Measurements from ENCODE around the gene GDF10.

GDF10 gene

GRCh38 chr10:47344996-47345870 is 45.2 kb downstream of the GDF10 start:
- Histone ChIP-seq H3K36me3 (ENCODE audit: control insufficient read depth, insufficient read depth, low read length) (no peaks in the 10 kb centered on the region), H3K9me3 (ENCODE audit: control insufficient read depth, insufficient read depth, low read length) (no peaks in the 10 kb centered on the region), H3K4me3 (ENCODE audit: low read depth, low read length) (no peak overlapping the region), H3K4me1 (ENCODE audit: control insufficient read depth, insufficient read depth, low read length) (peaks cover 3% of the 10 kb centered on the region), H3K9ac (ENCODE audit: low read depth, low read length) (no peak overlapping the region), H3K27me3 (ENCODE audit: control insufficient read depth, insufficient read depth, low read length) (no peaks in the 10 kb centered on the region)

GRCh38 chr10:47346581-47347302 is 46.7 kb downstream of the GDF10 start:
- no peak overlapping the region for H3K4me3 ChIP-seq (ENCODE audit: low read depth, low read length)
- H3K9ac ChIP-seq (ENCODE audit: low read depth, low read length) = no peak overlapping the region
- no peaks in the 10 kb centered on the region for H3K36me3 ChIP-seq (ENCODE audit: control insufficient read depth, insufficient read depth, low read length)
- H3K9me3 ChIP-seq (ENCODE audit: control insufficient read depth, insufficient read depth, low read length) = no peaks in the 10 kb centered on the region
- H3K27me3 ChIP-seq (ENCODE audit: control insufficient read depth, insufficient read depth, low read length) = no peaks in the 10 kb centered on the region
- peaks cover 3% of the 10 kb centered on the region for H3K4me1 ChIP-seq (ENCODE audit: control insufficient read depth, insufficient read depth, low read length)

- Histone ChIP-seq H3K4me3 (ENCODE audit: low read depth, low read length) (no peak overlapping the region), H3K4me1 (ENCODE audit: control insufficient read depth, insufficient read depth, low read length) (peaks cover 3% of the 10 kb centered on the region), H3K27me3 (ENCODE audit: control insufficient read depth, insufficient read depth, low read length) (no peaks in the 10 kb centered on the region), H3K9me3 (ENCODE audit: control insufficient read depth, insufficient read depth, low read length) (no peaks in the 10 kb centered on the region), H3K36me3 (ENCODE audit: control insufficient read depth, insufficient read depth, low read length) (no peaks in the 10 kb centered on the region), H3K9ac (ENCODE audit: low read depth, low read length) (no peak overlapping the region)
Measured at GRCh38 chr10:47347303-47347675, 47.3 kb downstream of the GDF10 start.

GRCh38 chr10:47348138-47348651 is 48.2 kb downstream of the GDF10 start, which contains the start of gene RBP3:
Gene RBP3, plus strand, starts transcription at chr10:47348363. Its CDS starts 122 bp downstream, at chr10:47348485.
- Histone ChIP-seq H3K9ac (ENCODE audit: low read depth, low read length) (no peak within 1 kb of the TSS), H3K4me3 (ENCODE audit: low read depth, low read length) (no peak within 1 kb of the TSS), H3K36me3 (ENCODE audit: control insufficient read depth, insufficient read depth, low read length) (no peaks in the 10 kb centered on the region), H3K9me3 (ENCODE audit: control insufficient read depth, insufficient read depth, low read length) (no peaks in the 10 kb centered on the region), H3K27me3 (ENCODE audit: control insufficient read depth, insufficient read depth, low read length) (no peaks in the 10 kb centered on the region), H3K4me1 (ENCODE audit: control insufficient read depth, insufficient read depth, low read length) (no peaks in the 10 kb centered on the region)

GRCh38 chr10:47348661-47349470 is 48.9 kb downstream of the GDF10 start:
- Histone ChIP-seq H3K4me3 (ENCODE audit: low read depth, low read length) (no peak overlapping the region), H3K36me3 (ENCODE audit: control insufficient read depth, insufficient read depth, low read length) (no peaks in the 10 kb centered on the region), H3K27me3 (ENCODE audit: control insufficient read depth, insufficient read depth, low read length) (no peaks in the 10 kb centered on the region), H3K9ac (ENCODE audit: low read depth, low read length) (no peak overlapping the region), H3K9me3 (ENCODE audit: control insufficient read depth, insufficient read depth, low read length) (no peaks in the 10 kb centered on the region), H3K4me1 (ENCODE audit: control insufficient read depth, insufficient read depth, low read length) (no peaks in the 10 kb centered on the region)

- no peak overlapping the region for H3K4me3 ChIP-seq (ENCODE audit: low read depth, low read length)
- H3K36me3 ChIP-seq (ENCODE audit: control insufficient read depth, insufficient read depth, low read length) = no peaks in the 10 kb centered on the region
Measured at GRCh38 chr10:47349516-47349915, 49.5 kb downstream of the GDF10 start.

GRCh38 chr10:47349941-47350371 is 50.0 kb downstream of the GDF10 start:
- Histone ChIP-seq H3K9ac (ENCODE audit: low read depth, low read length) (no peak overlapping the region), H3K4me3 (ENCODE audit: low read depth, low read length) (no peak overlapping the region), H3K27me3 (ENCODE audit: control insufficient read depth, insufficient read depth, low read length) (no peaks in the 10 kb centered on the region), H3K36me3 (ENCODE audit: control insufficient read depth, insufficient read depth, low read length) (no peaks in the 10 kb centered on the region), H3K9me3 (ENCODE audit: control insufficient read depth, insufficient read depth, low read length) (no peaks in the 10 kb centered on the region), H3K4me1 (ENCODE audit: control insufficient read depth, insufficient read depth, low read length) (no peaks in the 10 kb centered on the region)

More at GRCh38 chr10:47349516-47349915, 49.5 kb downstream of the GDF10 start:
- Histone ChIP-seq H3K9me3 (ENCODE audit: control insufficient read depth, insufficient read depth, low read length) (no peaks in the 10 kb centered on the region), H3K9ac (ENCODE audit: low read depth, low read length) (no peak overlapping the region), H3K4me1 (ENCODE audit: control insufficient read depth, insufficient read depth, low read length) (no peaks in the 10 kb centered on the region), H3K27me3 (ENCODE audit: control insufficient read depth, insufficient read depth, low read length) (no peaks in the 10 kb centered on the region)

GRCh38 chr10:47350671-47351640 is 51.0 kb downstream of the GDF10 start:
- H3K4me3 ChIP-seq (ENCODE audit: low read depth, low read length) = no peak overlapping the region
- H3K9ac ChIP-seq (ENCODE audit: low read depth, low read length) = no peak overlapping the region
- no peaks in the 10 kb centered on the region for H3K36me3 ChIP-seq (ENCODE audit: control insufficient read depth, insufficient read depth, low read length)
- H3K9me3 ChIP-seq (ENCODE audit: control insufficient read depth, insufficient read depth, low read length) = no peaks in the 10 kb centered on the region
- H3K27me3 ChIP-seq (ENCODE audit: control insufficient read depth, insufficient read depth, low read length) = no peaks in the 10 kb centered on the region
- no peaks in the 10 kb centered on the region for H3K4me1 ChIP-seq (ENCODE audit: control insufficient read depth, insufficient read depth, low read length)

GRCh38 chr10:47351899-47352815 is 52.2 kb downstream of the GDF10 start:
- H3K27me3 ChIP-seq (ENCODE audit: control insufficient read depth, insufficient read depth, low read length) = no peaks in the 10 kb centered on the region
- no peaks in the 10 kb centered on the region for H3K36me3 ChIP-seq (ENCODE audit: control insufficient read depth, insufficient read depth, low read length)
- no peaks in the 10 kb centered on the region for H3K4me1 ChIP-seq (ENCODE audit: control insufficient read depth, insufficient read depth, low read length)
- no peak overlapping the region for H3K4me3 ChIP-seq (ENCODE audit: low read depth, low read length)
- H3K9me3 ChIP-seq (ENCODE audit: control insufficient read depth, insufficient read depth, low read length) = no peaks in the 10 kb centered on the region
- no peak overlapping the region for H3K9ac ChIP-seq (ENCODE audit: low read depth, low read length)

- Histone ChIP-seq H3K27me3 (ENCODE audit: control insufficient read depth, insufficient read depth, low read length) (no peaks in the 10 kb centered on the region), H3K4me3 (ENCODE audit: low read depth, low read length) (no peak overlapping the region), H3K4me1 (ENCODE audit: control insufficient read depth, insufficient read depth, low read length) (no peaks in the 10 kb centered on the region), H3K36me3 (ENCODE audit: control insufficient read depth, insufficient read depth, low read length) (no peaks in the 10 kb centered on the region), H3K9ac (ENCODE audit: low read depth, low read length) (no peak overlapping the region), H3K9me3 (ENCODE audit: control insufficient read depth, insufficient read depth, low read length) (no peaks in the 10 kb centered on the region)
Measured at GRCh38 chr10:47353351-47353750, 53.4 kb downstream of the GDF10 start.
